ENCODE data around the gene IGF2R. TPM values are rescaled to one million over a fixed set of nuclear protein-coding genes. Genes with fewer than 3 reads are reported as not detected.

The IGF2R gene, protein sequence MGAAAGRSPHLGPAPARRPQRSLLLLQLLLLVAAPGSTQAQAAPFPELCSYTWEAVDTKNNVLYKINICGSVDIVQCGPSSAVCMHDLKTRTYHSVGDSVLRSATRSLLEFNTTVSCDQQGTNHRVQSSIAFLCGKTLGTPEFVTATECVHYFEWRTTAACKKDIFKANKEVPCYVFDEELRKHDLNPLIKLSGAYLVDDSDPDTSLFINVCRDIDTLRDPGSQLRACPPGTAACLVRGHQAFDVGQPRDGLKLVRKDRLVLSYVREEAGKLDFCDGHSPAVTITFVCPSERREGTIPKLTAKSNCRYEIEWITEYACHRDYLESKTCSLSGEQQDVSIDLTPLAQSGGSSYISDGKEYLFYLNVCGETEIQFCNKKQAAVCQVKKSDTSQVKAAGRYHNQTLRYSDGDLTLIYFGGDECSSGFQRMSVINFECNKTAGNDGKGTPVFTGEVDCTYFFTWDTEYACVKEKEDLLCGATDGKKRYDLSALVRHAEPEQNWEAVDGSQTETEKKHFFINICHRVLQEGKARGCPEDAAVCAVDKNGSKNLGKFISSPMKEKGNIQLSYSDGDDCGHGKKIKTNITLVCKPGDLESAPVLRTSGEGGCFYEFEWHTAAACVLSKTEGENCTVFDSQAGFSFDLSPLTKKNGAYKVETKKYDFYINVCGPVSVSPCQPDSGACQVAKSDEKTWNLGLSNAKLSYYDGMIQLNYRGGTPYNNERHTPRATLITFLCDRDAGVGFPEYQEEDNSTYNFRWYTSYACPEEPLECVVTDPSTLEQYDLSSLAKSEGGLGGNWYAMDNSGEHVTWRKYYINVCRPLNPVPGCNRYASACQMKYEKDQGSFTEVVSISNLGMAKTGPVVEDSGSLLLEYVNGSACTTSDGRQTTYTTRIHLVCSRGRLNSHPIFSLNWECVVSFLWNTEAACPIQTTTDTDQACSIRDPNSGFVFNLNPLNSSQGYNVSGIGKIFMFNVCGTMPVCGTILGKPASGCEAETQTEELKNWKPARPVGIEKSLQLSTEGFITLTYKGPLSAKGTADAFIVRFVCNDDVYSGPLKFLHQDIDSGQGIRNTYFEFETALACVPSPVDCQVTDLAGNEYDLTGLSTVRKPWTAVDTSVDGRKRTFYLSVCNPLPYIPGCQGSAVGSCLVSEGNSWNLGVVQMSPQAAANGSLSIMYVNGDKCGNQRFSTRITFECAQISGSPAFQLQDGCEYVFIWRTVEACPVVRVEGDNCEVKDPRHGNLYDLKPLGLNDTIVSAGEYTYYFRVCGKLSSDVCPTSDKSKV (N-terminal part only)
- 26.5 to 33.1 TPM (median 31.0 TPM) in 5 replicates for total RNA-seq (2022; extraction: Qiagen RNA extraction; ENCODE audit: low read depth)

GRCh38 chr6:159968295-159969203, at the start of gene IGF2R:
Gene IGF2R, plus strand, starts transcription at chr6:159969082. Its CDS starts 165 bp downstream, at chr6:159969247.

GRCh38 chr6:160121558-160121957, 152.7 kb downstream of the IGF2R start, which contains the start of gene SLC22A1:
Gene SLC22A1, plus strand, starts transcription at chr6:160121815. Its CDS starts 121 bp downstream, at chr6:160121936.

Other genes starting within 250 kb of the IGF2R start
- 59.1 to 73.0 TPM (median 67.8 TPM) in 5 replicates for gene WTAP, start 241.6 kb upstream of the IGF2R start, total RNA-seq (2022; extraction: Qiagen RNA extraction; ENCODE audit: low read depth)
- 21.5 to 32.5 TPM (median 32.3 TPM) in 5 replicates for gene ACAT2, start 207.0 kb upstream of the IGF2R start, total RNA-seq (2022; extraction: Qiagen RNA extraction; ENCODE audit: low read depth)
- gene TCP1, start 179.5 kb upstream of the IGF2R start, total RNA-seq (2022; extraction: Qiagen RNA extraction; ENCODE audit: low read depth) = 218 to 244 TPM (median 229 TPM) in 5 replicates
- 77.8 to 104 TPM (median 93.1 TPM) in 5 replicates for gene MRPL18, start 178.6 kb upstream of the IGF2R start, total RNA-seq (2022; extraction: Qiagen RNA extraction; ENCODE audit: low read depth)
- 0.07 to 0.08 TPM in 2 of 5 replicates, not detected in the others for gene PNLDC1, start 168.8 kb upstream of the IGF2R start, total RNA-seq (2022; extraction: Qiagen RNA extraction; ENCODE audit: low read depth)
- not detected in 5 replicates for gene MAS1, start 78.1 kb upstream of the IGF2R start, total RNA-seq (2022; extraction: Qiagen RNA extraction; ENCODE audit: low read depth)
- gene SLC22A1, start 152.7 kb downstream of the IGF2R start, total RNA-seq (2022; extraction: Qiagen RNA extraction; ENCODE audit: low read depth) = 1.1 to 2.8 TPM (median 1.7 TPM) in 5 replicates